ENCODE data around the gene CUBN. TPM values are rescaled to one million over a fixed set of nuclear protein-coding genes. Genes with fewer than 3 reads are reported as not detected.

Gene CUBN
- total and polyA plus RNA-seq, 9 of the 15 experiments (the other 6 are each of a cell fraction or from before 2014, with no cell fraction given): 0.04 to 0.33 (median 0.09) TPM

GRCh38 chr10:17179002-17179401, 49.4 kb upstream of the CUBN start:
- no TSS peak for BruUV-seq (replicated peaks)
- H3K27ac ChIP-seq (ENCODE audit: extremely low read depth, low read depth, low read length): no peak overlapping the region
- no peaks in the 10 kb centered on the region for H4K20me1 ChIP-seq (replicated peaks; ENCODE audit: control insufficient read depth, insufficient read depth, low read length)
- H3K9ac ChIP-seq (ENCODE audit: insufficient read depth in 1 of 2, low read depth in 2 of 2, low read length in 2 of 2): no peak overlapping the region
- POLR2A ChIA-PET: interaction anchor here (0.8 to 1.4 kb wide), 3 partner anchors 12 to 57 kb away, joined by 3 to 4 read pairs (median 3); no protein-coding TSS in a partner anchor
- CTCF ChIA-PET (ENCODE audit: low intra/inter-chr PET ratio): interaction anchor here (0.7 kb wide), 1 partner anchor 574 kb away, joined by 3 read pairs; no protein-coding TSS in a partner anchor
- no peak overlapping the region for H2AFZ ChIP-seq (ENCODE audit: low read depth, low read length)
- H3K4me1 ChIP-seq (replicated peaks in 1 of 2; ENCODE audit: control insufficient read depth in 2 of 2, insufficient read depth in 2 of 2, low read length in 2 of 2): no peaks in the 10 kb centered on the region; a peak in 1 of 5 replicates
- ATAC-seq (no peak), DNase-seq (ENCODE audit: extremely low read depth in 1 of 4, low spot score in 3 of 4) (no peak), FAIRE-seq (peak; percentile 23)
- in situ Hi-C loops (cut with MboI) (no loop called here), intact Hi-C loops (cut with micrococcal nuclease) (no loop called here)
- H3K79me2 ChIP-seq (ENCODE audit: control insufficient read depth, insufficient read depth, low read length): no peaks in the 10 kb centered on the region
- no peak overlapping the region for H3K4me2 ChIP-seq (ENCODE audit: insufficient read depth, low read length)
- H3K9me1 ChIP-seq (ENCODE audit: control insufficient read depth, insufficient read depth, low read length): no peaks in the 10 kb centered on the region
- no peaks in the 10 kb centered on the region for H3K27me3 ChIP-seq (ENCODE audit: control insufficient read depth in 2 of 2, insufficient read depth in 2 of 2, low read length in 2 of 2)
- no peaks in the 10 kb centered on the region for H3K36me3 ChIP-seq (ENCODE audit: control insufficient read depth, insufficient read depth, low read length)
- TF ChIP-seq HMG20B (CRISPR knock-in tag; IDR thresholded peaks at IDR 0.05): no peak
- TF ChIP-seq PHF20 (IDR thresholded peaks at IDR 0.05; ENCODE audit: partially characterized antibody): no peak
- TF ChIP-seq MTA2 (IDR thresholded peaks at IDR 0.05; ENCODE audit: low read depth): no peak
- TF ChIP-seq ZNF316 (IDR thresholded peaks at IDR 0.05): no peak
- no peak for TF ChIP-seq ARID4B (CRISPR knock-in tag; IDR thresholded peaks at IDR 0.05)
- TF ChIP-seq E2F6 (IDR thresholded peaks at IDR 0.05; ENCODE audit: borderline replicate concordance in 1 of 2, extremely low read depth in 1 of 2, insufficient read depth in 1 of 2, insufficient read length in 1 of 2, low read depth in 1 of 2, low read length in 1 of 2, poor library complexity in 1 of 2, severe bottlenecking in 1 of 2): no peak
- TF ChIP-seq ETS2 (tag; IDR thresholded peaks at IDR 0.05; ENCODE audit: borderline replicate concordance, poor library complexity, severe bottlenecking): no peak
- H3K4me3 ChIP-seq: no peak overlapping the region
- H3K9me3 ChIP-seq (replicated peaks; ENCODE audit: control insufficient read depth, insufficient read depth, low read depth, low read length): no peaks in the 10 kb centered on the region
- WGBS (ENCODE audit: insufficient coverage, low coverage, missing lambda C conversion rate): 53% methylated on average over 3 of the region's 3 CpGs

Data from K562 (cell line).